GM12878 (cell line): ENCODE measurements around the gene ABHD12B. TPM values are rescaled to one million over a fixed set of nuclear protein-coding genes. Genes with fewer than 3 reads are reported as not detected.

Experiments used
- ATAC-seq: fragments of 200-7000 bp; cut with Tn5 transposase; 3 replicates; pipeline ENCODE4 v1.9.1; 2020; ENCODE audit warnings: mild to moderate bottlenecking, moderate library complexity
- BruUV-seq: library from RNA; stranded (reverse); fragments of 400-500 nt; replicated peaks from 2 replicates; lab custom pipeline; 2021; lab: Mats Ljungman, UMichigan
- CTCF ChIA-PET: fragments of 300-600 bp; sonication (Branson Sonifier 250); formaldehyde crosslinking; extraction: SDS; loops from one replicate; lab custom pipeline; 2021; ENCODE audit warnings: inconsistent platforms; lab: Yijun Ruan, JAX
- POLR2A ChIA-PET: fragments of 350-600 bp; formaldehyde crosslinking; extraction: SDS; loops from one replicate; lab custom pipeline; 2021; ENCODE audit warnings: inconsistent platforms; lab: Charles Lee
- RAD21 ChIA-PET: fragments of 300-600 bp; sonication (Branson Sonifier 250); formaldehyde crosslinking; loops from one replicate; lab custom pipeline; 2023; ENCODE audit warnings: antibody characterized with exemption; ENCODE audit not compliant: unreplicated experiment; lab: Charles Lee
- SMC1A ChIA-PET: fragments of 300-600 bp; sonication (Branson Sonifier 250); formaldehyde crosslinking; loops from one replicate; lab custom pipeline; 2023; ENCODE audit not compliant: unreplicated experiment, uncharacterized antibody; lab: Charles Lee
- DNase-seq: peaks from one replicate; pipeline ENCODE4 v3.0.0-alpha.2; 2011; ENCODE audit warnings: low read depth, low spot score
- FAIRE-seq: peaks from 3 replicates; lab custom pipeline; 2011; peaks lifted over from hg19 to GRCh38; lab: Jason Lieb, UNC
- H2AFZ ChIP-seq: 2 replicates; pipeline ENCODE4 v1.6.0; 2011; ENCODE audit warnings: low read depth, low read length, control low read depth; ENCODE audit not compliant: control insufficient read depth
- H3K27ac ChIP-seq: 2 replicates; pipeline ENCODE4 v1.5.1; 2011; ENCODE audit warnings: control low read depth; ENCODE audit not compliant: control insufficient read depth, insufficient read depth
- H3K27me3 ChIP-seq, 2 experiments: replicated peaks in 1 of 2; 2 replicates each; pipeline versions ENCODE4 v1.6.0 to v1.6.1; 2011; ENCODE audit warnings: low read length in 1 of 2; ENCODE audit not compliant: control insufficient read depth in 2 of 2, insufficient read depth in 2 of 2
- H3K36me3 ChIP-seq, 2 experiments: 2 replicates each; pipeline ENCODE4 v1.5.1; 2011; ENCODE audit warnings: low read length in 1 of 2; ENCODE audit not compliant: control insufficient read depth in 2 of 2, insufficient read depth in 2 of 2
- H3K4me1 ChIP-seq: 2 replicates; pipeline ENCODE4 v1.6.1; 2011; ENCODE audit warnings: mild to moderate bottlenecking, low read length, moderate library complexity, mixed read lengths; ENCODE audit not compliant: control insufficient read depth, insufficient read depth
- H3K4me2 ChIP-seq: 2 replicates; pipeline ENCODE4 v1.6.0; 2011; ENCODE audit warnings: control low read depth; ENCODE audit not compliant: control insufficient read depth, insufficient read depth
- H3K4me3 ChIP-seq: fragments of 200-600 bp; sonication (generic); 2 replicates; pipeline ENCODE4 v1.5.1; 2016
- H3K79me2 ChIP-seq: 2 replicates; pipeline ENCODE4 v1.6.0; 2011; ENCODE audit warnings: low read length; ENCODE audit not compliant: control insufficient read depth, insufficient read depth
- H3K9ac ChIP-seq: 2 replicates; pipeline ENCODE4 v1.8.0; 2011; ENCODE audit warnings: low read length, control low read depth, mixed read lengths; ENCODE audit not compliant: control insufficient read depth, insufficient read depth
- H3K9me3 ChIP-seq: replicated peaks from 3 replicates; pipeline ENCODE4 v1.5.1; 2011; ENCODE audit warnings: mild to moderate bottlenecking, low read length; ENCODE audit not compliant: control insufficient read depth, insufficient read depth
- H4K20me1 ChIP-seq: 2 replicates; pipeline ENCODE4 v1.6.0; 2011; ENCODE audit not compliant: control insufficient read depth, insufficient read depth
- BMI1 ChIP-seq: fragments of 450-650 bp; IDR thresholded peaks from 2 replicates; pipeline ENCODE4 v1.6.1; 2016; ENCODE audit warnings: mild to moderate bottlenecking, moderate library complexity, borderline replicate concordance
- CBFB ChIP-seq: IDR thresholded peaks from 2 replicates; pipeline ENCODE4 v1.6.1; 2016; ENCODE audit warnings: antibody characterized with exemption, low read depth
- CEBPB ChIP-seq, 2 experiments: fragments of 150-350 bp in 1 of 2; IDR thresholded peaks; 2 replicates each; pipeline ENCODE4 v1.6.1; 2012 to 2014; ENCODE audit warnings: low read depth in 2 of 2, low read length in 2 of 2, borderline replicate concordance in 1 of 2, inconsistent platforms in 1 of 2
- IRF4 ChIP-seq: IDR thresholded peaks from 2 replicates; pipeline ENCODE4 v1.6.1; 2011; ENCODE audit warnings: low read depth, low read length
- MEF2A ChIP-seq: IDR thresholded peaks from 2 replicates; pipeline ENCODE4 v1.6.1; 2011; ENCODE audit warnings: low read depth, mild to moderate bottlenecking, low read length, moderate library complexity; ENCODE audit not compliant: insufficient read depth
- RUNX3 ChIP-seq: IDR thresholded peaks from 2 replicates; pipeline ENCODE4 v1.6.1; 2012; ENCODE audit warnings: low read length, inconsistent platforms
- SREBF2 ChIP-seq: IDR thresholded peaks from 2 replicates; pipeline ENCODE4 v1.6.1; 2012; ENCODE audit warnings: mild to moderate bottlenecking, low read length
- WRNIP1 ChIP-seq: IDR thresholded peaks from 2 replicates; pipeline ENCODE4 v1.6.1; 2011; ENCODE audit warnings: low read depth, low read length, improper control_type of control experiment, borderline replicate concordance
- WGBS: methylation state at CpG from one replicate; pipeline ENCODE4 v1.1.6; 2016; ENCODE audit warnings: low lambda C conversion rate; ENCODE audit not compliant: insufficient replicate concordance, insufficient coverage; ENCODE audit errors: missing lambda C conversion rate; 5-methylcytosine and 5-hydroxymethylcytosine counted together
- in situ Hi-C: fragments of 300-500 bp; cut with MboI; formaldehyde crosslinking; loops from 9 replicates; pipeline ENCODE4 v1.14.3; 2018; ENCODE audit warnings: mixed read lengths
- intact Hi-C: fragments of 100-400 bp; cut with micrococcal nuclease; formaldehyde crosslinking; loops from one replicate; pipeline ENCODE4 v1.14.2; 2022; ENCODE audit not compliant: unreplicated experiment
- polyA plus RNA-seq, 11 experiments: library from polyadenylated mRNA; depleted of rRNA in 4 of 11; unstranded in 6 of 11; stranded (reverse) in 5 of 11; fragments of >200 nt; fragmentation: Nextera tagmentation in 4 of 11; fragmentation: Illumina TruSeq in 1 of 11; extraction: Ambion mirVana in 4 of 11; extraction: Trizol in 1 of 11; gene quantifications; 1 replicate in 1 of 11; 2 replicates in 10 of 11; pipeline versions ENCODE4 v1.2.1 to v1.2.3, GENCODE V29; 2011 to 2016; ENCODE audit warnings: inconsistent platforms in 2 of 11, missing spikeins in 2 of 11, low read depth in 1 of 11
- total RNA-seq, 4 experiments: library from RNA; depleted of rRNA in 3 of 4; stranded (reverse); fragments of >200 nt in 3 of 4; fragmentation: Illumina TruSeq in 1 of 4; extraction: Trizol in 1 of 4; gene quantifications; 2 replicates each; pipeline versions ENCODE4 v1.2.1 to v1.2.3, GENCODE V29; 2013 to 2021
- TF ChIP-seq, protein P1 (sequence below): fragments of 450-650 bp; IDR thresholded peaks from 2 replicates; pipeline ENCODE4 v1.6.1; 2016; ENCODE audit warnings: mild to moderate bottlenecking, moderate library complexity, borderline replicate concordance
- TF ChIP-seq, protein P2 (sequence below): fragments of 450-650 bp; IDR thresholded peaks from 2 replicates; pipeline ENCODE4 v1.6.1; 2017; ENCODE audit warnings: mild to moderate bottlenecking, moderate library complexity
- TF ChIP-seq, protein P3 (sequence below): fragments of 450-650 bp; formaldehyde crosslinking; IDR thresholded peaks from 2 replicates; pipeline ENCODE4 v1.4.0; 2020; ENCODE audit warnings: mild to moderate bottlenecking, moderate library complexity

ABHD12B gene
- total and polyA plus RNA-seq, 10 of the 15 experiments (the other 5 are each of a cell fraction or from before 2014, with no cell fraction given) = not detected

DNA sequence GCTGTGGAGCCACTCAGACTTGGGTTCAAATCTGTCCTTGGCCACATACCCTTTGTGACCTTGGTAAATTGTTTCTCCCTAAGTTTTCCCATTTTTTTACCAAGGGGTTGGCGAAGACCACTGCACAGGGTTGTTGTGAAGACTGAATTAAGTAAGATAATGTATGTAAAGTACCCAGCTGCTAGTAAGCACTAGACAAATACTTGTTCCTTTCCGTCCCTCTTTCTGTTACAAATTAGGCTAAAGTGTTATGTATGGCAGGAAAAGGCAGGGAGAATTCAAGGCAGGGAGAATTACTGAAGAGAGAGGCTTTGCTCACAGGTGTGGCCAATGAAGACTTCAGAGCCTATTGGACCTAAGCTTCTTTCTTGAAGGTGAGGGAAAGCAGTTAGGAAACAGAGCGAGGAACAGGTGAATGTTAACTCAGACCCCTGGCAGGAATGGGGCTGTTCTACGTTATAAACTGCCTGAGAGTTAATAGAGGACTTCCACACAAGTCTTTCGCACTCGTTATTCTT is 25.9 kb downstream of the ABHD12B start:
- ATAC-seq (no peak), DNase-seq (no peak), FAIRE-seq (no peak)
- H2AFZ ChIP-seq = no peak overlapping the region
- no peaks in the 10 kb centered on the region for H3K9me3 ChIP-seq
- H3K36me3 ChIP-seq = no peaks in the 10 kb centered on the region
- H3K4me2 ChIP-seq = no peak overlapping the region
- 37% methylated on average over 6 of the region's 6 CpGs for WGBS
- no TSS peak for BruUV-seq
- ChIA-PET RAD21 (no interaction called here), SMC1A (interaction anchor here (1.2 kb wide), 1 partner anchor 191 kb away, joined by 3 read pairs; no protein-coding TSS in a partner anchor), POLR2A (interaction anchor here (0.7 kb wide), 1 partner anchor 27 kb away, joined by 8 read pairs; no protein-coding TSS in a partner anchor), CTCF (interaction anchor here (0.6 kb wide), 1 partner anchor 385 kb away, joined by 3 read pairs; no protein-coding TSS in a partner anchor)
- no peaks in the 10 kb centered on the region for H3K4me1 ChIP-seq
- H3K27me3 ChIP-seq = peaks cover 0 to 1% of the 10 kb centered on the region in 2 experiments; a peak in 1 of 4 replicates
- H3K27ac ChIP-seq = no peak overlapping the region
- H3K79me2 ChIP-seq = no peaks in the 10 kb centered on the region
- no peak overlapping the region for H3K4me3 ChIP-seq
- H3K9ac ChIP-seq = no peak overlapping the region
- no peaks in the 10 kb centered on the region for H4K20me1 ChIP-seq
- in situ Hi-C loops = no loop called here
- intact Hi-C loops = no loop called here
- TF ChIP-seq SREBF2 (no peak), BMI1 (no peak), CBFB (no peak), WRNIP1 (no peak), IRF4 (no peak), RUNX3 (no peak), MEF2A (no peak), CEBPB (IDR thresholded peaks at IDR 0.05; ENCODE audit: borderline replicate concordance in 1 of 2, low read depth in 2 of 2, low read length in 2 of 2) (no peak)
- TF ChIP-seq, protein P1, sequence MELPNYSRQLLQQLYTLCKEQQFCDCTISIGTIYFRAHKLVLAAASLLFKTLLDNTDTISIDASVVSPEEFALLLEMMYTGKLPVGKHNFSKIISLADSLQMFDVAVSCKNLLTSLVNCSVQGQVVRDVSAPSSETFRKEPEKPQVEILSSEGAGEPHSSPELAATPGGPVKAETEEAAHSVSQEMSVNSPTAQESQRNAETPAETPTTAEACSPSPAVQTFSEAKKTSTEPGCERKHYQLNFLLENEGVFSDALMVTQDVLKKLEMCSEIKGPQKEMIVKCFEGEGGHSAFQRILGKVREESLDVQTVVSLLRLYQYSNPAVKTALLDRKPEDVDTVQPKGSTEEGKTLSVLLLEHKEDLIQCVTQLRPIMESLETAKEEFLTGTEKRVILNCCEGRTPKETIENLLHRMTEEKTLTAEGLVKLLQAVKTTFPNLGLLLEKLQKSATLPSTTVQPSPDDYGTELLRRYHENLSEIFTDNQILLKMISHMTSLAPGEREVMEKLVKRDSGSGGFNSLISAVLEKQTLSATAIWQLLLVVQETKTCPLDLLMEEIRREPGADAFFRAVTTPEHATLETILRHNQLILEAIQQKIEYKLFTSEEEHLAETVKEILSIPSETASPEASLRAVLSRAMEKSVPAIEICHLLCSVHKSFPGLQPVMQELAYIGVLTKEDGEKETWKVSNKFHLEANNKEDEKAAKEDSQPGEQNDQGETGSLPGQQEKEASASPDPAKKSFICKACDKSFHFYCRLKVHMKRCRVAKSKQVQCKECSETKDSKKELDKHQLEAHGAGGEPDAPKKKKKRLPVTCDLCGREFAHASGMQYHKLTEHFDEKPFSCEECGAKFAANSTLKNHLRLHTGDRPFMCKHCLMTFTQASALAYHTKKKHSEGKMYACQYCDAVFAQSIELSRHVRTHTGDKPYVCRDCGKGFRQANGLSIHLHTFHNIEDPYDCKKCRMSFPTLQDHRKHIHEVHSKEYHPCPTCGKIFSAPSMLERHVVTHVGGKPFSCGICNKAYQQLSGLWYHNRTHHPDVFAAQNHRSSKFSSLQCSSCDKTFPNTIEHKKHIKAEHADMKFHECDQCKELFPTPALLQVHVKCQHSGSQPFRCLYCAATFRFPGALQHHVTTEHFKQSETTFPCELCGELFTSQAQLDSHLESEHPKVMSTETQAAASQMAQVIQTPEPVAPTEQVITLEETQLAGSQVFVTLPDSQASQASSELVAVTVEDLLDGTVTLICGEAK = no peak
- TF ChIP-seq, protein P2, sequence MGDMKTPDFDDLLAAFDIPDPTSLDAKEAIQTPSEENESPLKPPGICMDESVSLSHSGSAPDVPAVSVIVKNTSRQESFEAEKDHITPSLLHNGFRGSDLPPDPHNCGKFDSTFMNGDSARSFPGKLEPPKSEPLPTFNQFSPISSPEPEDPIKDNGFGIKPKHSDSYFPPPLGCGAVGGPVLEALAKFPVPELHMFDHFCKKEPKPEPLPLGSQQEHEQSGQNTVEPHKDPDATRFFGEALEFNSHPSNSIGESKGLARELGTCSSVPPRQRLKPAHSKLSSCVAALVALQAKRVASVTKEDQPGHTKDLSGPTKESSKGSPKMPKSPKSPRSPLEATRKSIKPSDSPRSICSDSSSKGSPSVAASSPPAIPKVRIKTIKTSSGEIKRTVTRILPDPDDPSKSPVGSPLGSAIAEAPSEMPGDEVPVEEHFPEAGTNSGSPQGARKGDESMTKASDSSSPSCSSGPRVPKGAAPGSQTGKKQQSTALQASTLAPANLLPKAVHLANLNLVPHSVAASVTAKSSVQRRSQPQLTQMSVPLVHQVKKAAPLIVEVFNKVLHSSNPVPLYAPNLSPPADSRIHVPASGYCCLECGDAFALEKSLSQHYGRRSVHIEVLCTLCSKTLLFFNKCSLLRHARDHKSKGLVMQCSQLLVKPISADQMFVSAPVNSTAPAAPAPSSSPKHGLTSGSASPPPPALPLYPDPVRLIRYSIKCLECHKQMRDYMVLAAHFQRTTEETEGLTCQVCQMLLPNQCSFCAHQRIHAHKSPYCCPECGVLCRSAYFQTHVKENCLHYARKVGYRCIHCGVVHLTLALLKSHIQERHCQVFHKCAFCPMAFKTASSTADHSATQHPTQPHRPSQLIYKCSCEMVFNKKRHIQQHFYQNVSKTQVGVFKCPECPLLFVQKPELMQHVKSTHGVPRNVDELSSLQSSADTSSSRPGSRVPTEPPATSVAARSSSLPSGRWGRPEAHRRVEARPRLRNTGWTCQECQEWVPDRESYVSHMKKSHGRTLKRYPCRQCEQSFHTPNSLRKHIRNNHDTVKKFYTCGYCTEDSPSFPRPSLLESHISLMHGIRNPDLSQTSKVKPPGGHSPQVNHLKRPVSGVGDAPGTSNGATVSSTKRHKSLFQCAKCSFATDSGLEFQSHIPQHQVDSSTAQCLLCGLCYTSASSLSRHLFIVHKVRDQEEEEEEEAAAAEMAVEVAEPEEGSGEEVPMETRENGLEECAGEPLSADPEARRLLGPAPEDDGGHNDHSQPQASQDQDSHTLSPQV = no peak
- TF ChIP-seq, protein P3, sequence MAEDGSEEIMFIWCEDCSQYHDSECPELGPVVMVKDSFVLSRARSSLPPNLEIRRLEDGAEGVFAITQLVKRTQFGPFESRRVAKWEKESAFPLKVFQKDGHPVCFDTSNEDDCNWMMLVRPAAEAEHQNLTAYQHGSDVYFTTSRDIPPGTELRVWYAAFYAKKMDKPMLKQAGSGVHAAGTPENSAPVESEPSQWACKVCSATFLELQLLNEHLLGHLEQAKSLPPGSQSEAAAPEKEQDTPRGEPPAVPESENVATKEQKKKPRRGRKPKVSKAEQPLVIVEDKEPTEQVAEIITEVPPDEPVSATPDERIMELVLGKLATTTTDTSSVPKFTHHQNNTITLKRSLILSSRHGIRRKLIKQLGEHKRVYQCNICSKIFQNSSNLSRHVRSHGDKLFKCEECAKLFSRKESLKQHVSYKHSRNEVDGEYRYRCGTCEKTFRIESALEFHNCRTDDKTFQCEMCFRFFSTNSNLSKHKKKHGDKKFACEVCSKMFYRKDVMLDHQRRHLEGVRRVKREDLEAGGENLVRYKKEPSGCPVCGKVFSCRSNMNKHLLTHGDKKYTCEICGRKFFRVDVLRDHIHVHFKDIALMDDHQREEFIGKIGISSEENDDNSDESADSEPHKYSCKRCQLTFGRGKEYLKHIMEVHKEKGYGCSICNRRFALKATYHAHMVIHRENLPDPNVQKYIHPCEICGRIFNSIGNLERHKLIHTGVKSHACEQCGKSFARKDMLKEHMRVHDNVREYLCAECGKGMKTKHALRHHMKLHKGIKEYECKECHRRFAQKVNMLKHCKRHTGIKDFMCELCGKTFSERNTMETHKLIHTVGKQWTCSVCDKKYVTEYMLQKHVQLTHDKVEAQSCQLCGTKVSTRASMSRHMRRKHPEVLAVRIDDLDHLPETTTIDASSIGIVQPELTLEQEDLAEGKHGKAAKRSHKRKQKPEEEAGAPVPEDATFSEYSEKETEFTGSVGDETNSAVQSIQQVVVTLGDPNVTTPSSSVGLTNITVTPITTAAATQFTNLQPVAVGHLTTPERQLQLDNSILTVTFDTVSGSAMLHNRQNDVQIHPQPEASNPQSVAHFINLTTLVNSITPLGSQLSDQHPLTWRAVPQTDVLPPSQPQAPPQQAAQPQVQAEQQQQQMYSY (CRISPR knock-in tag) = no peak
